Breast epithelium (tissue), 3 donors: Measurements from ENCODE around the gene ZNF70.

Experiments
- POLR2A ChIP-seq: fragments of 450-650 bp; IDR thresholded peaks from one replicate; pipeline ENCODE4 v1.6.1; 2016; ENCODE audit warnings: antibody characterized with exemption, mild to moderate bottlenecking, moderate library complexity
- POLR2AphosphoS5 ChIP-seq, 3 donors: sonication (generic); formaldehyde crosslinking; IDR thresholded peaks; one replicate each; pipeline ENCODE4 v1.6.1; 2017; ENCODE audit warnings: antibody characterized with exemption in 3 of 3
- TF ChIP-seq, protein P1 (sequence below), 3 donors: fragments of 450-650 bp; IDR thresholded peaks; one replicate each; pipeline ENCODE4 v1.5.1; 2016 to 2017; ENCODE audit warnings: antibody characterized with exemption in 3 of 3, mild to moderate bottlenecking in 3 of 3, moderate library complexity in 3 of 3

GRCh38 chr22:23752750-23753149 is 1.8 kb upstream of the ZNF70 start:
- no peak for TF ChIP-seq POLR2AphosphoS5 (IDR thresholded peaks at IDR 0.05)
- TF ChIP-seq, protein P1, sequence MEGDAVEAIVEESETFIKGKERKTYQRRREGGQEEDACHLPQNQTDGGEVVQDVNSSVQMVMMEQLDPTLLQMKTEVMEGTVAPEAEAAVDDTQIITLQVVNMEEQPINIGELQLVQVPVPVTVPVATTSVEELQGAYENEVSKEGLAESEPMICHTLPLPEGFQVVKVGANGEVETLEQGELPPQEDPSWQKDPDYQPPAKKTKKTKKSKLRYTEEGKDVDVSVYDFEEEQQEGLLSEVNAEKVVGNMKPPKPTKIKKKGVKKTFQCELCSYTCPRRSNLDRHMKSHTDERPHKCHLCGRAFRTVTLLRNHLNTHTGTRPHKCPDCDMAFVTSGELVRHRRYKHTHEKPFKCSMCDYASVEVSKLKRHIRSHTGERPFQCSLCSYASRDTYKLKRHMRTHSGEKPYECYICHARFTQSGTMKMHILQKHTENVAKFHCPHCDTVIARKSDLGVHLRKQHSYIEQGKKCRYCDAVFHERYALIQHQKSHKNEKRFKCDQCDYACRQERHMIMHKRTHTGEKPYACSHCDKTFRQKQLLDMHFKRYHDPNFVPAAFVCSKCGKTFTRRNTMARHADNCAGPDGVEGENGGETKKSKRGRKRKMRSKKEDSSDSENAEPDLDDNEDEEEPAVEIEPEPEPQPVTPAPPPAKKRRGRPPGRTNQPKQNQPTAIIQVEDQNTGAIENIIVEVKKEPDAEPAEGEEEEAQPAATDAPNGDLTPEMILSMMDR (IDR thresholded peaks at IDR 0.05): no peak
- no peak for TF ChIP-seq POLR2A
